SJCRH30 (cell line): Measurements from ENCODE around the gene MYLIP. TPM values are rescaled to one million over a fixed set of nuclear protein-coding genes. Genes with fewer than 3 reads are reported as not detected.

ENCODE experiments used
- DNase-seq, 2 experiments: peaks; one replicate each; pipeline ENCODE4 v3.0.0-alpha.2; 2015 to 2020
- H3K27ac ChIP-seq: fragments of 250-450 bp; sonication (Bioruptor Pico); 2 replicates; pipeline ENCODE4 v1.5.1; 2020; ENCODE audit warnings: mild to moderate bottlenecking, moderate library complexity
- H3K27me3 ChIP-seq: fragments of 250-450 bp; sonication (Bioruptor Pico); 2 replicates; pipeline ENCODE4 v1.5.1; 2020; ENCODE audit warnings: mild to moderate bottlenecking, moderate library complexity
- H3K36me3 ChIP-seq: fragments of 250-450 bp; sonication (Bioruptor Pico); 2 replicates; pipeline ENCODE4 v1.5.1; 2020; ENCODE audit warnings: mild to moderate bottlenecking, moderate library complexity
- H3K4me1 ChIP-seq: fragments of 250-450 bp; sonication (Bioruptor Pico); 2 replicates; pipeline ENCODE4 v1.5.1; 2020; ENCODE audit warnings: mild to moderate bottlenecking, moderate library complexity
- H3K4me3 ChIP-seq: fragments of 250-450 bp; sonication (Bioruptor Pico); 2 replicates; pipeline ENCODE4 v1.5.1; 2020; ENCODE audit warnings: mild to moderate bottlenecking, moderate library complexity
- H3K9me3 ChIP-seq: fragments of 250-450 bp; sonication (Bioruptor Pico); replicated peaks from 2 replicates; pipeline ENCODE4 v1.5.1; 2020; ENCODE audit warnings: mild to moderate bottlenecking, moderate library complexity
- total RNA-seq: library from RNA; depleted of rRNA; stranded (reverse); fragments of >200 nt; shearing (Covaris generic); gene quantifications from 2 replicates; pipeline ENCODE4 v1.2.3, GENCODE V29; 2014

Gene MYLIP
- total RNA-seq, 1 experiment from 2014 or later = 36.3 TPM

DNA sequence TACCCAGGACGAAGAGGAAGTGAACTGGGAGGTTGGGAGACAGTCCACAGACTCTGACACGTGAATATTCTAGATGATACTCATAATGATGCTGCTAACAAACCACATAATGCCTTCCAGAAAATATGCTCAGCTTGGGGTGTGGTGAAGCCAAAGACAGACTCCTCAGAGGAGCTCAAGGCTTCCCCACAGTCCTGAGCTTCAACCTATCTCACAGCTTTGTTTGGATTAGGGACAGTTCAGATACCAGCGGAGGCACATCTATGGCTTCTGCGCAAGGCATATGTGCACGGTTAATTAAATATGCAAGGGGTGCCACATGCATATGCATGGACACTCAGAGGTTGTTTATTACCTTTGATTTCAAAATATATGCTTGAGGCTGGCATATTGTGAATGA, 30.7 kb upstream of the MYLIP start:
- Histone ChIP-seq H3K4me3 (no peak overlapping the region), H3K27me3 (no peaks in the 10 kb centered on the region), H3K36me3 (no peaks in the 10 kb centered on the region), H3K9me3 (no peaks in the 10 kb centered on the region), H3K27ac (no peak overlapping the region), H3K4me1 (peaks cover 12% of the 10 kb centered on the region)
- DNase-seq = no peak

DNA sequence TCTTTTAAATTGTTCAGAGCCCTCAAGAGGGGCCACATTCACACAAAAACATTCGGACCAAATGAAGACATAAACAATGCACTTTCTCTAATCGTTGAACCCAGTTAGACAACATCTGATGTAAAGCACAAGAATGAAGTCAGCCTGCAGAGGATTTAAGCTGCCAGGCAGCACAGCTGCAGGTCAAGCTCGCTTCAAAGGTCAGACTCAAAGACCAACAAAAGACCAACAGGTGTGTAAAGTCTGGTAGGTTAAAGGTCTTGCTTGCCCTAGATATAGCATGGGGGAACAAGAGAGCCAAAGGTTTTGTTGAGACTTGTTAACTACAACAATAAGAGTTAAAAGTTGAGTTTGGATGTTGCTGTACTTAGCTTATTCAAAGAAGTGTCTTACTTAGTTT, 26.7 kb upstream of the MYLIP start:
- no peaks in the 10 kb centered on the region for H3K9me3 ChIP-seq
- peaks cover 23% of the 10 kb centered on the region for H3K4me1 ChIP-seq
- H3K4me3 ChIP-seq = no peak overlapping the region
- H3K27ac ChIP-seq = peak overlapping the region; percentile 43; the same call in 1 of the 2 replicates
- DNase-seq = peak; percentile 40 to 62
- no peaks in the 10 kb centered on the region for H3K36me3 ChIP-seq
- no peaks in the 10 kb centered on the region for H3K27me3 ChIP-seq

DNA sequence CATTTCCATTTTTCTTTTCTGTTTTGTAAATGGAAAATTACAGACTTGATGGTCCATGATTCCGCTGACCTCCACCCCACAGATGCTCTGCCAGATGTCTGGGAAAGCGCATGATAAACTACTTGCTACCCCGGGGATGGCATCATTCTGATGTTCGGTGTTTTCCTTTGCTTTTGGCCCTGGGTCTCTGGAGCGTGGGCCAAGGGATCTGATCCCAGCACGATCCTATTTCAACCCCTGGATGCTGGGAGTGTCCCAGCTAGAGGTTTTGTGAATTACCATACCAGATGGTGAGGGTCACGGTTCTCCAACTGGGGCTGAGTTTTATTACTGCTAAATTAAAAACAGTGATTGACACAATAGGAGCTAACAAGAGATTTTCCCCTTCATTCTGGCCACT, 25.2 kb upstream of the MYLIP start:
- H3K27ac ChIP-seq = no peak overlapping the region
- no peak for DNase-seq
- H3K4me3 ChIP-seq = no peak overlapping the region
- no peaks in the 10 kb centered on the region for H3K36me3 ChIP-seq
- peaks cover 23% of the 10 kb centered on the region for H3K4me1 ChIP-seq
- no peaks in the 10 kb centered on the region for H3K27me3 ChIP-seq
- H3K9me3 ChIP-seq = no peaks in the 10 kb centered on the region

DNA sequence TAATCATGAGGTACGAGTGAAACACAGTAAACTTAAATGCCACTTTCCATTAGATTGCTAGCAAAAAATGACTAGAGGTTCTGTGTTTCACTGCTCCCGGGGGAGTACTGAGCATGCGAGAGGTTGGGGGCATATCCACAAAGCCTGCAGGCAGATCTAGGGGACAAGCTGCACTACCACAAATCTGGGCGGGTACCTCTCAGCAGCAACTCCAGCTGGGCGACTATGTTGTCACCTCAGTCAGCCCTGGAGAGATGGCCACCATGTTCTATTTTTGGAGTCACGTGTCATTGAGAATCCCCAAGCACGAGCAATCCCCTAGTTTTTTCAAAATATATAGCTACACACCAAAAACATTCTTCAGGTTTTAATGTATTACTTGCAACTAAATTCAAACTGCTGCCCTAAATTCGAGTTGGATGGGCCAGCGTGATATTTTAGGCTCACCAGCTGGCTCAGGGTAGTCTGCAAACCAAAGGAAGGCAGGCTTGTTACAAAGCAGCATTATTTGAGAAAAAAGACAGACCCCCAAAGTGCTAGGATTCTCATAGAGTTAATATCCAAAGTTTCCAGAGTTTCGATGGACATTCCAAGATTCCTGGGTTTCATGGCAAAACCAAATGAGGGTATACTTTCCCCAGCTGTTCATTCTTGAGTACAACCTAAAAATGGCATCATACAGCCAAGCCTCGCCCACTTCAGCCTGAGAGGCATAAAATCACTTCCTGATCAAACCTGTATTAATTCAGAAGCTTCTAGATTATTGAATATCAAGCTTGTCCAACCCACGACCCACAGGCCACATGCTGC, 24.1 kb upstream of the MYLIP start:
- H3K4me3 ChIP-seq = no peak overlapping the region
- H3K27me3 ChIP-seq = no peaks in the 10 kb centered on the region
- H3K27ac ChIP-seq = no peak overlapping the region
- no peaks in the 10 kb centered on the region for H3K36me3 ChIP-seq
- peak in 1 of 2 experiments; percentile 23 for DNase-seq
- H3K4me1 ChIP-seq = peaks cover 33% of the 10 kb centered on the region
- no peaks in the 10 kb centered on the region for H3K9me3 ChIP-seq

DNA sequence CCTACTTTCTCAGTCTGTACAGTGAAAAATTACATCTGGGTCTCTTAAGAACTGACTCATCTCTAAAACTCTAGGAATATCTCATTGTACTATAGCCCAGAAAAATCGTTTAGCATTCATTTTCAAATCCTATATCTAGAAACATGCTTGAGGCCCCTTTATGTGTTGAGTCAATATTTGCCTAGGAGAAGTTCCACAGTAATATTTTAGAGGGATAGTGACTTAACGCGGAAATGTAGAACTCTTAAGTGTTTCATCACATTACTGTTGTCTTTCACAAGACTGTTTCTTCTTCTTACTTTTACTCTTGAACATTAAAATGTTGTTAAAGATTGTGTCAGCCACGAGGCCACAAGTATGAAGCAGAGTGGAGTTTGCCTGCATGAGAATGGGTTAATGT, 23.0 kb upstream of the MYLIP start:
- Histone ChIP-seq H3K36me3 (no peaks in the 10 kb centered on the region), H3K4me3 (no peak overlapping the region), H3K27ac (no peak overlapping the region), H3K27me3 (no peaks in the 10 kb centered on the region), H3K9me3 (no peaks in the 10 kb centered on the region), H3K4me1 (peaks cover 33% of the 10 kb centered on the region)
- no peak for DNase-seq

DNA sequence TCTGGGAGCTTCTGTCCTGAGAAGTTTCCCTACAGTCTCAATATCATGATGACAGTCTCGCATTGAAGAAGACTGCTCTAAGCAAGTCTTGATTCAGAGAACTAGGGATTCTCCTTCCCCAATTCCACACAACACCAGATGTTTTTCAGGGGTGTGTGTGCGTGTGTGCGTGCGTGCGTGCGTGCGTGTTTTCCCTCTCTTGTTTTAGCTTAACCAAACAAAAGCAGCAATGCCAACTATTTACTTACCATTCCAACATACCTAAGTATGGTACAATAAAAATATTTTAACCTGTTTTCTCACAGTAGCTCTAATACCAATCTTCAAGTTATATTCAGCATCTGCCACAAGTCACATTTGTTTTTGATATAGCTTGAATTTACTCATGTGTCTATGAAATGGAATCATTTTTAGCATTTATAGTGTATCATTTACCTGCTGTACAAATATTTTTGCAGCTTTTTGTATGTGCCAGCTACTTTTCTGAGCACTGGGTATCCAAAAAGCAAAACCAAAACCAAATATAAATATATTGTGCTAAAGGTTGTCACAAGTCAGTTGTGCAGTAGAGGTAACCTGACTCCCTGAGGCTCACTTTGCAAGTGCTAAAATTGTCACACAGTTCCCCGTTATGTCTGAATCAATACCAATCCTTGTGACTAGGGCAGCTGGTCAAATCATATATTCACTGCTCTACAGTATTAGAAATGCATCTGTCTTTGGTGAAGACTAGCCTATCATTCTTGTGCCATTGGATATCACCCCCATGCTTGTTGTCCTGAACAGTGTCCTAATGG, 21.7 kb upstream of the MYLIP start:
- H3K4me3 ChIP-seq = no peak overlapping the region
- H3K27me3 ChIP-seq = no peaks in the 10 kb centered on the region
- DNase-seq = no peak
- H3K4me1 ChIP-seq = peaks cover 28% of the 10 kb centered on the region
- H3K9me3 ChIP-seq = no peaks in the 10 kb centered on the region
- no peaks in the 10 kb centered on the region for H3K36me3 ChIP-seq
- H3K27ac ChIP-seq = no peak overlapping the region

DNA sequence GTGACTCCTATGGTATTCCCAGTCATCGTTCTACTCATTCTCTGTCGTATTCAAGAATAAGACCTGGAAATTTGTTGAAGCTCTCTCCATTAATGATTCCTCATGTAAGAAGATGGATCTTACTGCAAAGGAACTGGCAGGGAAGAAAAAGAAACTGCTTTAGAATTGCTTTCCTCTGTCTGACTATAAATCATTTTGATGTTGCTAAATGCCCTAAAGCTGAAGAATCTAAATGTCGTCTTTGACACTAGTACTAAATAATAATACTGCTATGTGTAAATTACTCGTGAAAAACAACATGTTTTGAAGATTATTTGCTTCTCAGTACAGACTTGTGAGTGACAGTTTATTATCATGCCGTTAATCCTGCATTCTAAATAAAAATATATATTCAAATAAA, 20.5 kb upstream of the MYLIP start:
- Histone ChIP-seq H3K27ac (no peak overlapping the region), H3K4me3 (no peak overlapping the region), H3K36me3 (no peaks in the 10 kb centered on the region), H3K27me3 (no peaks in the 10 kb centered on the region), H3K4me1 (peaks cover 21% of the 10 kb centered on the region), H3K9me3 (no peaks in the 10 kb centered on the region)
- no peak for DNase-seq

DNA sequence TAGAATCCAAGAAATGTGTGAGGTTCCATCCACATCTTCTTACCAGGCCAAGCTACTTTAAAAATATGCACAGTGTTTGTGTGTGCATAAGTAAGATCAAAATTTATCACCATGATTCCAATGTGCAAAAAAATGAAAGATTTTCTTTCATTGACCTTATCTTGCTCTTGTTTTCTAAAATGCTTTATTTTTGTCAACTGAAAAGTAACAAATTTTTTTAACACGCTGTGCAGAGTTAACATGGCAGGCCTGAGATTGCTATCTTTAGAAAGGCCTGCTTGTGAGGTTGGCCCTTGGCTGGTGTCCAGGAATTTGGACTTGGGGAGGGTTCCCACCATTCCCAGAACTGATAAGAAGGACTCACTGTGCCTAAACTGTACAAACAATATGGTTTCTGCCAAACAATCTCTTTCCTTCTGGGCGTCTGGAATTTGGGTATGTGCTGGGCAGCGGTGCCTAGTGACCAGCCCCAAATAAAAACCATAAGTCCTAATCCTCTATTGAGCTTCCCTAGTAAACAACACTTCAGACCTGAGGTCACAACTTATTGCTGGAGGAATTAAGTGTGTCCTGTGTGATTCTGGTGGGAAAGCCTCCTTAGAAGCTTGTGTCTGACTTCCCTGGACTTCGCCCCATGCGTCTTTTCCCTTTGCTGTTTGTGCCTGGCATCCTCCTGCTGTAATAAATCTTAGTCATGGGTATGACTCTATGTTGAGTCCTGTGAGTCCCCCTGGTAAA, 19.8 kb upstream of the MYLIP start:
- H3K27me3 ChIP-seq = no peaks in the 10 kb centered on the region
- H3K36me3 ChIP-seq = no peaks in the 10 kb centered on the region
- peak; percentile 48 to 58 for DNase-seq
- H3K9me3 ChIP-seq = no peaks in the 10 kb centered on the region
- peaks cover 21% of the 10 kb centered on the region for H3K4me1 ChIP-seq
- no peak overlapping the region for H3K4me3 ChIP-seq
- no peak overlapping the region for H3K27ac ChIP-seq

DNA sequence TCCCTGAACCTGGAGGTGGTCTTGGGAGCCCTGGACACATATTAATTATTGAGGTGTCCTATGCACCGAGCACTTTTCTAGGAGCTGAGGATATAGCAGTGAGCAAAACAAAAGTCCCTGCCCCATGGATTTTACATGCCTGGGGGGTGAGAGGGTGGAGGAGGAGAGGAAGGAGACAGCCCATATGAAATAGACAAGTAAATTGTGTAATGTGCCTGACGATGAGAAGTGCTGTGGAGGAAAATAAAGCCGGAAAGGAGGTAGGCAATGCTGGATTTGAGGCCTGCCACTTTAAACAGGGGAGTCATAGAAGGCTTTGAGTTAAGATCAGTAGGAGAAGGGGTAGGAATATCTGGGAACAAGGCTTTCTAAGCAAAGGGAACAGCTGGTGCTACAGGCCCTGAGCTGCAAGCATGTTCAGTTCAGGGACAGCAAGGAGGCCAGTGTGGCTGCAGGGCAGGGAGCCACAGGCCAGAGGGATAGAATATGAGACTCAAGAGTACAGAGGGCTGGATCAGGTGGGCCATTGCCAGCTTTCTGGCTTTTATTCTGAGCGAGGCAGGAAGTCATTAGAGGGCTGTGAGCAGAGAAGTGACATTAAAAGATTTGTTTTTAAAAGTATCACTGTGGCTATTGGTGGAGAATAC, 19.1 kb upstream of the MYLIP start:
- Histone ChIP-seq H3K4me3 (no peak overlapping the region), H3K36me3 (no peaks in the 10 kb centered on the region), H3K9me3 (no peaks in the 10 kb centered on the region), H3K4me1 (peaks cover 16% of the 10 kb centered on the region), H3K27me3 (no peaks in the 10 kb centered on the region), H3K27ac (no peak overlapping the region)
- peak; percentile 52 to 73 for DNase-seq

DNA sequence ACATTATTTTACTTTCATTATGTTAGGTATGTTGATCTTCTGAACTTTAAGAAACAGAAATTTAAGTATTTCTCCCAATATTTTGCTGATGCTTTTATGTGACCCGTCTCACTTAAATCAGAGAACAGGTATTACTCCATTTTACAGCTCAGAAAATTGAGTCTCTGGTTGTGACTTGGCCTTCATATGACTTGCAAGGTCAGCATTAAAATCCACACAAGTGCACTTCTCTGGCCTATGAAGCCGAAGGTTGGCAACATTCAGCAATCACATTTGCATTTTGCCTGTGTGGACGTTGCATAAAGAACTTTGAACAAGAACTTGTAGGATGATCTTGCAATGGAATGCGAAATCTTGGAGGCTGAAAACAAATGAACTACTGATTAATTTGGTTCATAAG, 10.1 kb upstream of the MYLIP start:
- no peaks in the 10 kb centered on the region for H3K4me1 ChIP-seq
- H3K9me3 ChIP-seq = no peaks in the 10 kb centered on the region
- H3K27ac ChIP-seq = no peak overlapping the region
- no peak overlapping the region for H3K4me3 ChIP-seq
- no peak for DNase-seq
- H3K27me3 ChIP-seq = no peaks in the 10 kb centered on the region
- no peaks in the 10 kb centered on the region for H3K36me3 ChIP-seq

DNA sequence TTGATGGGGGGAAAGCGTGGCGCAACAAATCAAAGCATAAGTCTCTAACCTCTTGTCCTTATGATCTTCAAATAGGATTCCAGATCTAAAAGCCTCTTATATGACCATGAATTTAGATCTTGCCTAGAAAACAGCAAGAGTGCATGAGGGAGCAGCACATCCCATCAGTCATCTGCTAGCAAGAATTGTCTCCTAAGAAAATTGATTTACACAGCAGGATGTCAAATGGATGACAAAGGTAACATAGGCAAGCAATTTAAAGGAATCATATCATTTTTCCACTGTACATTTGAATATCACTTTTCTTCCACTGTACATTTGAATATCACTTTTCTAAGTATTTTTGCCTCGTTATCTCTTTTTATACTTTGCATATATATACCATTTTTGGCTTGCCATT, 7.5 kb upstream of the MYLIP start:
- H3K4me1 ChIP-seq = no peaks in the 10 kb centered on the region
- H3K27ac ChIP-seq = no peak overlapping the region

DNA sequence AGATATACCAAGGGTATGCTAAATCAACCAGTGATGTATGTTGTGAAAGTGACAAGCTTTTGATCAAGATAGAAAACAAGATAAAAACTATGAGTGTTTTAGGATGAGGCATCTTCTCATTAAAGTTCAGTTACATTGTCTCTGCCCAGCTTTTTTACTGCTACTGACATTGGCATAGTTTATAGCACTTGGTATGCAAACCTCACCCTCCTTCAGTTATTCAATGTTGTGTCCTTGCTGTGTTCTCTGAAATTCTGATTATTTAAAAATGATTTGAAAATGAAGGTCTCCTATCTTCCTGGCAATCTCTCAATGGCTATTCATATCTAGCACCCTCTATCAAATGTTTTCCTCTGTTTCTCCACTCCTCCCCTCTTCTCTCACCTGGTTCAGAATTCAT, 6.7 kb upstream of the MYLIP start:
- Histone ChIP-seq H3K9me3 (no peaks in the 10 kb centered on the region), H3K27me3 (no peaks in the 10 kb centered on the region), H3K4me3 (no peak overlapping the region), H3K36me3 (no peaks in the 10 kb centered on the region), H3K27ac (no peak overlapping the region), H3K4me1 (no peaks in the 10 kb centered on the region)
- no peak for DNase-seq

More for the DNA sequence above, 7.5 kb upstream of the MYLIP start:
- Histone ChIP-seq H3K36me3 (no peaks in the 10 kb centered on the region), H3K9me3 (no peaks in the 10 kb centered on the region), H3K27me3 (no peaks in the 10 kb centered on the region), H3K4me3 (no peak overlapping the region)
- DNase-seq = no peak

DNA sequence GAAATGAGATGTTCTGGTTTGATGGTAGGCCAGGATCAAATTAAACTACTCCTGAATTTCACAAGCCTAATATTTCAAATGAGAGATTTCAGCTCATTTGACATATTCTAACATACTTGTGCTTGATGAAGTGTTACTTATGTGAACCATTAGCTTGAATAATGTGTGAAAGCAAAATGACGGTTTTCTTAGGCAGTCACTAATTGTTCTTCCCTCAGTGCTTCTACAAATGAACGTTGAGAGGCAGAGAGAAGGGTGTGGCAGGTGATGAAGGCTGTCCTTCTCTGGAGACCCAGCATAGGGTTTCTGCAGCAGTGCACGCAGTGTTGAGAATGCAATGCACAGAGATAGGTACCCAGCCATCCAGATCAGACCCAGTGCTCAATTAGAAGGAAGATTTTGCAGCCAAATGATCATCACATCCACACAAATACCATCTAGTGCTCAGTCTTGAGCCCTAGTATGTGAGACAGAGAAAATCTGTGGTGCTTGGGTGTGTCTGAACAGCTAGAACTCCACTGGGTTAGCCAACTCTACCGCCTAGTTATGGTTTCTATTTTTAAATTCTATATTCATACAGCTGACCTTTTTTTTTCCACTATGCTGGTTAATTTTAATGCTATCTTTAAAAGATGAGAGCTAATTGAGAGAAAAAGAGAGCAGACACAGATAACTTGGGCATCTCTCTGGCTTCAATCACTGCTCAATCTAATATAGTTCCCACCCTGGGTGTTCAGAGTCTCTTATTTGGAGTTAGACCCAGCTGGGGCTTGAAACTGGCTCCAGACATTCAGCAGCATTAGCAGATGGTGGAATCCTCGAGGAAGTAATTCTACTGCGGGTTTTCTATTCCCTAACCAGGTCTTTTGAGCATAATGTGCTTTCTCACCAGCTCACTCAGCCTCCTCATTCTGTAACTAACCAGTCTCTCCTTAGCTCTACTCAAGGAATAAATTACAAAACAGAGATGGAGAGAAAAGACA, 4.4 kb upstream of the MYLIP start:
- H3K9me3 ChIP-seq = no peaks in the 10 kb centered on the region
- H3K27me3 ChIP-seq = no peaks in the 10 kb centered on the region
- no peak overlapping the region for H3K4me3 ChIP-seq
- no peaks in the 10 kb centered on the region for H3K36me3 ChIP-seq
- H3K27ac ChIP-seq = no peak overlapping the region
- no peaks in the 10 kb centered on the region for H3K4me1 ChIP-seq
- no peak for DNase-seq

DNA sequence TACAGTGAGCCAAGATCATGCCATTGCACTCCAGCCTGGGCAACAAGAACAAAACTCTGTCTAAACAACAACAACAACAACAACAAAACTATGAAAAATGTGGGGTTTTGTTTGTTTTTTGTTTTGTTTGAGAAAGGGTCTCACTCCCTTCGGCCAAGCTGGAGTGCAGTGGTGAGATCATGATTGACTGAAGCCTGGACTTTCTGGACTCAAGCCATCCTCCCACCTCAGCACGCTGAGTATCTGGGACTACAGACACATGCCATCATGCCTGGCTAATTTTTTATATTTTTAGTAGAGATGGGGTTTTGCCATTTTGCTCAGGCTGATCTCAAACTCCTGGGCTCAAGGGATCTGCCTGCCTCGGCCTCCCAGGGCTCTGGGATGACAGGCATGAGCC, 2.8 kb upstream of the MYLIP start:
- Histone ChIP-seq H3K4me1 (no peaks in the 10 kb centered on the region), H3K9me3 (no peaks in the 10 kb centered on the region), H3K27me3 (no peaks in the 10 kb centered on the region), H3K27ac (no peak overlapping the region), H3K4me3 (no peak overlapping the region), H3K36me3 (peaks cover 4% of the 10 kb centered on the region; the same call in 1 of the 2 replicates)
- no peak for DNase-seq
